Prostate gland (tissue), 2 donors: ENCODE measurements around the gene ARL6IP5.

Experiments
- CTCF ChIP-seq, 4 experiments: fragments of 200-600 bp in 2 of 4; fragments of 450-650 bp in 2 of 4; sonication (generic) in 2 of 4; IDR thresholded peaks; 1 replicate in 3 of 4; 2 replicates in 1 of 4; pipeline ENCODE4 v1.5.1; 2016 to 2019; ENCODE audit warnings: antibody characterized with exemption in 4 of 4, mild to moderate bottlenecking in 2 of 4, moderate library complexity in 2 of 4
- POLR2A ChIP-seq: fragments of 450-650 bp; IDR thresholded peaks from one replicate; pipeline ENCODE4 v1.6.1; 2016; ENCODE audit warnings: antibody characterized with exemption, mild to moderate bottlenecking
- POLR2AphosphoS5 ChIP-seq: sonication (generic); formaldehyde crosslinking; IDR thresholded peaks from one replicate; pipeline ENCODE4 v1.6.1; 2017; ENCODE audit warnings: antibody characterized with exemption

DNA sequence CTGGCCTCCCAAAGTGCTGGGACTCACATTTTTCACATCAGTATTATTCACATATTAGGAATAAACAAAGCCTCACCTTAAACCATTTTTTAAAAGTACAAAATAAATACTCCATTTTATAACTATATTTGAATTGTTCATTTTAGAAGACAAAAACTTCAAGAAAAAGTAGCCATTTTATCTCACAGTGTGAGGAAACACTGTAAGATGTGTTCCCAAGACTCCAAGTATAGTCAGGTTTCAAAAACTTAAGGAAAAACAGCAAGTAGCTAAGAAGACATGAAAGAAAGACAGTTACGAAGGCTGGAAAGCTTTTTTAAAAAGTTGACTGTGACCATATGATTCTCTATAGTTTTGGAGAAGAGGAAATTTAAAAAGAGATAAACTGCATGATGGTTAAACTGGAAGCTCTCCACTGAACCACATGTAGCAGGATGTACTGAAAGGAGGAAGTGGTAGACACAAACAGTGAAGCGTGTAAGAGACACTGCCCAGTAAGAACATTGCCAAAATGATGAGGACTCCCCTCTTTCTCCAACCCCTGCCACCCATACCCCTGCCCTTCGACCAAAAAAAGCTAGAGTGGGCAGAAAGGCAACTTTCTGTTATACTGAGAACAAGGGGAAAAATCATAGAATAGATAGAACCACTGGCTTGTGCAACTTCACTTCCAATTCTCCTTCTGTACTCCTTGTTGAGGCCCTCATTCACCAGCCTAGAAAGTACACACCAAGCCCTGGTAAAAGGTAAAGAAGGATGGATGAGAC, 26.4 kb upstream of the ARL6IP5 start:
- TF ChIP-seq CTCF (IDR thresholded peaks at IDR 0.05) (no peak), POLR2AphosphoS5 (no peak), POLR2A (no peak)
